Measurements from ENCODE around the gene INPP5K.
"Not testable (repeated sequence)": the region's sequence is repeated elsewhere in the genome, so short reads cannot be mapped to it uniquely, and the experiment has no call there.

DNA sequence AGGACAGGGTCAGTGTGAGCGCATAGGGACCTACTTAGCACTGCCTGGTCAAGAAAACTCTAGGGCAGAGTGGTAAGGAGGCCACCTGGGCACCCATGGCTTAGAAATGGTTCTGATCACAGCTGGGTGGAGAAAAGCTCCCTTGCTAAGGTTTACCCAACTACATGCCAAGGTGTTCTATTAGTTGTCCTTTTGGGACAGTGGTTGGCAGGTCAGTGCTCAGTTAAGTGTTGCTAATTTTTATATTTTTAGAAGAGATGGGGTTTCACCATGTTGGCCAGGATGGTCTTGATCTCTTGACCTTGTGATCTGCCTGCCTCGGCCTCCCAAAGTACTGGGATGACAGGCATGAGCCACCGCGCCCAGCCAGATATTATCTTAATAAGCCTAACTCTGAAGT is 70.7 kb downstream of the INPP5K start:
- TF ChIP-seq, protein P1, sequence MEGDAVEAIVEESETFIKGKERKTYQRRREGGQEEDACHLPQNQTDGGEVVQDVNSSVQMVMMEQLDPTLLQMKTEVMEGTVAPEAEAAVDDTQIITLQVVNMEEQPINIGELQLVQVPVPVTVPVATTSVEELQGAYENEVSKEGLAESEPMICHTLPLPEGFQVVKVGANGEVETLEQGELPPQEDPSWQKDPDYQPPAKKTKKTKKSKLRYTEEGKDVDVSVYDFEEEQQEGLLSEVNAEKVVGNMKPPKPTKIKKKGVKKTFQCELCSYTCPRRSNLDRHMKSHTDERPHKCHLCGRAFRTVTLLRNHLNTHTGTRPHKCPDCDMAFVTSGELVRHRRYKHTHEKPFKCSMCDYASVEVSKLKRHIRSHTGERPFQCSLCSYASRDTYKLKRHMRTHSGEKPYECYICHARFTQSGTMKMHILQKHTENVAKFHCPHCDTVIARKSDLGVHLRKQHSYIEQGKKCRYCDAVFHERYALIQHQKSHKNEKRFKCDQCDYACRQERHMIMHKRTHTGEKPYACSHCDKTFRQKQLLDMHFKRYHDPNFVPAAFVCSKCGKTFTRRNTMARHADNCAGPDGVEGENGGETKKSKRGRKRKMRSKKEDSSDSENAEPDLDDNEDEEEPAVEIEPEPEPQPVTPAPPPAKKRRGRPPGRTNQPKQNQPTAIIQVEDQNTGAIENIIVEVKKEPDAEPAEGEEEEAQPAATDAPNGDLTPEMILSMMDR (IDR thresholded peaks at IDR 0.05) = not testable (repeated sequence)
- not testable (repeated sequence) for TF ChIP-seq POLR2A, EP300 (IDR thresholded peaks at IDR 0.05)
